Mesothelial cell of epicardium (in vitro differentiated cells): ENCODE data around the gene GSG1L. TPM values are rescaled to one million over a fixed set of nuclear protein-coding genes. Genes with fewer than 3 reads are reported as not detected.

Experiments
- DNase-seq, 2 experiments: peaks; one replicate each; pipeline ENCODE4 v3.0.0; 2021; ENCODE audit warnings: low spot score in 2 of 2; ENCODE audit not compliant: unreplicated experiment in 2 of 2
- H3K27ac Mint-ChIP-seq: 2 replicates; pipeline ENCODE4 v1.8.0; 2021; ENCODE audit warnings: mixed read lengths
- H3K27me3 Mint-ChIP-seq: 2 replicates; pipeline ENCODE4 v1.8.0; 2021; ENCODE audit warnings: low read depth, mixed read lengths
- H3K36me3 Mint-ChIP-seq: 2 replicates; pipeline ENCODE4 v1.8.0; 2021; ENCODE audit warnings: mixed read lengths
- H3K4me1 Mint-ChIP-seq: 2 replicates; pipeline ENCODE4 v1.8.0; 2021; ENCODE audit warnings: mixed read lengths
- H3K4me3 Mint-ChIP-seq: 2 replicates; pipeline ENCODE4 v1.8.0; 2021; ENCODE audit warnings: mild to moderate bottlenecking, moderate library complexity, mixed read lengths
- H3K9me3 Mint-ChIP-seq: 2 replicates; pipeline ENCODE4 v1.8.0; 2021; ENCODE audit warnings: mixed read lengths
- CTCF ChIP-seq: fragments of 200-600 bp; sonication (generic); IDR thresholded peaks from one replicate; pipeline ENCODE4 v1.5.0; 2021; ENCODE audit warnings: antibody characterized with exemption; ENCODE audit not compliant: unreplicated experiment
- total RNA-seq: library from RNA; stranded (reverse); gene quantifications from 3 replicates; pipeline ENCODE4 v1.2.1, GENCODE V29; 2021

The GSG1L gene
- total RNA-seq, 1 donor from 2014 or later: 1.7 TPM

- no peak for DNase-seq
- no peaks in the 10 kb centered on the region for H3K9me3 Mint-ChIP-seq
- H3K4me3 Mint-ChIP-seq: no peak overlapping the region
- H3K36me3 Mint-ChIP-seq: no peaks in the 10 kb centered on the region
- no peaks in the 10 kb centered on the region for H3K4me1 Mint-ChIP-seq
- H3K27ac Mint-ChIP-seq: no peak overlapping the region
- H3K27me3 Mint-ChIP-seq: peaks cover 40% of the 10 kb centered on the region
- TF ChIP-seq CTCF: no peak
Measured at GRCh38 chr16:28039493-28039892, 24.0 kb downstream of the GSG1L start.

GRCh38 chr16:28038409-28038808 lies 25.1 kb downstream of the GSG1L start:
- no peaks in the 10 kb centered on the region for H3K36me3 Mint-ChIP-seq

GRCh38 chr16:28035866-28036393 lies 27.6 kb downstream of the GSG1L start:
- TF ChIP-seq CTCF: no peak
- Mint-ChIP-seq H3K27ac (no peak overlapping the region), H3K27me3 (peaks cover 40% of the 10 kb centered on the region), H3K9me3 (no peaks in the 10 kb centered on the region), H3K36me3 (no peaks in the 10 kb centered on the region), H3K4me3 (no peak overlapping the region), H3K4me1 (no peaks in the 10 kb centered on the region)
- DNase-seq: no peak

More at GRCh38 chr16:28038409-28038808, 25.1 kb downstream of the GSG1L start:
- H3K27me3 Mint-ChIP-seq: peaks cover 43% of the 10 kb centered on the region
- DNase-seq: no peak
- no peak overlapping the region for H3K4me3 Mint-ChIP-seq
- no peaks in the 10 kb centered on the region for H3K9me3 Mint-ChIP-seq
- TF ChIP-seq CTCF: no peak
- H3K27ac Mint-ChIP-seq: no peak overlapping the region
- no peaks in the 10 kb centered on the region for H3K4me1 Mint-ChIP-seq

GRCh38 chr16:28033870-28034269 lies 29.6 kb downstream of the GSG1L start:
- H3K36me3 Mint-ChIP-seq: no peaks in the 10 kb centered on the region

GRCh38 chr16:28029387-28030002 lies 34.0 kb downstream of the GSG1L start:
- TF ChIP-seq CTCF: no peak
- H3K36me3 Mint-ChIP-seq: no peaks in the 10 kb centered on the region

More at GRCh38 chr16:28033870-28034269, 29.6 kb downstream of the GSG1L start:
- peaks cover 50% of the 10 kb centered on the region for H3K27me3 Mint-ChIP-seq
- H3K27ac Mint-ChIP-seq: no peak overlapping the region
- no peaks in the 10 kb centered on the region for H3K4me1 Mint-ChIP-seq
- DNase-seq: no peak
- no peaks in the 10 kb centered on the region for H3K9me3 Mint-ChIP-seq
- H3K4me3 Mint-ChIP-seq: no peak overlapping the region
- TF ChIP-seq CTCF: no peak

More at GRCh38 chr16:28029387-28030002, 34.0 kb downstream of the GSG1L start:
- H3K4me1 Mint-ChIP-seq: no peaks in the 10 kb centered on the region
- H3K4me3 Mint-ChIP-seq: no peak overlapping the region
- peaks cover 36% of the 10 kb centered on the region for H3K27me3 Mint-ChIP-seq
- DNase-seq: no peak
- H3K9me3 Mint-ChIP-seq: no peaks in the 10 kb centered on the region
- H3K27ac Mint-ChIP-seq: no peak overlapping the region
